GM19025 (cell line): Measurements from ENCODE around the gene PGLYRP3.
"Not testable (repeated sequence)": the region's sequence is repeated elsewhere in the genome, so short reads cannot be mapped to it uniquely, and the experiment has no call there.

ENCODE experiments used
- ATAC-seq: cut with Tn5 transposase; IDR thresholded peaks from one replicate; pipeline ENCODE4 v1.9.1; 2021; ENCODE audit warnings: mild to moderate bottlenecking, low read depth, moderate library complexity; ENCODE audit not compliant: unreplicated experiment

The PGLYRP3 gene

DNA sequence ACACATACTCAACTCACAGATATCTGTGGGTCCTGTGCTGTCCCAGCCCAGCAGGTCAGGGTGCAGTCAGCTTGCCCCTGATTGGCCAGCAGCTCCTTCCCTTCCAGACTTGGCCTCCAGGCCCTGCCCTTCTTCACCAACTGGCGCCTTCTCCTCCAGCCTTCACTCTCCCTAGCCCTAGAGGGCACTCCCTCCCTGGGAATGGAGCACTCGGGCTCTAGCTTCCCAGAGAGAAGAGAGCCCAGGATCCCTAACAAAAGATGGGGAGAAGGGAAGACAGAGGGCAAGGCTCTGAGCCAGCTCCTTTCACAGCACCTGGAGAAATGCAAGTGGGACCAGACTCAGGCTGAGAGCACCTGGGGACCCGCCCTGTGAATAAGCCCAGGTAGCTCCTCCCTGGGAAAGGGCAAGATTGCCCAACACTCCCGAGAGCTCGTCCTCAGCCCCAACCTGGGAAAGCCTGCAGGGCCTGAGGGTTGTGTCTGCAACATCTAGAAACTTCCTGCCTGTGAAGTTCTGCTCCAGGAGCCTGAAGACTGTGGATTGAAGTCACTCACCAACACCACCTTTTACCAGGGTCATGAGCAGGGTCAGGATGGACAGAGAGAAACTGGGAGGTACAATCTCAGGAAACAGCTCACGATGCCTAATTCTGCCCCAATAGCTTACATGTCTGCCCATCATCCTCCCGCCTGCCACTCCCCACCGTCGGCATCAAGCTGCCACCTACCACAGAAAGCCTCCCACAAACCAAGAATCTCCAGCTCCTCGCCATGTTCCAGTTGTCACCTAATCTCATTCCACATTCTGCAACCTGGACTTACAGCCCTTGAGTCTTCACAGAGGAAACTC is 36.0 kb upstream of the PGLYRP3 start, which contains the start of gene PGLYRP4:
Gene PGLYRP4, minus strand, starts transcription at position 331 of the 852 bp plus-strand sequence. CDS start 909 bp downstream, outside the sequence.
- ATAC-seq = no peak

DNA sequence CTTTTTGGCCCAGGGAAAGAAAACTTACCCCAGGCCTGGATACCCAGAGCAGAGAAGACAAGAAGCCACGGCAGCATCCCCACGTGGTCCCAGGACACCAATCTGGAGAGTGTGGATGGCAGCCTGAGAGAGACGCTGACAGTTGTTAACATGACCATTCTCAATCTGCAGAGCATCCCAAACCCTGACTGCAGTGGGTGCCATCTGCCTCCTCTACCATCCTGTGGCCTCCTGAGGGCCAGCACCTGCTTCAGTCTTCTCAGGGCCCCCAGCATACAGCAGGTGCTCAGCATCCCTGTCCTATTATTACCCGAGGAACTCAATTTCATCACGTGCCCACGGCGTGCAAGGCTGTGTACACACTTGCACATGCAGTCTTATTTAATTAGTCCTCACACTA is 35.1 kb upstream of the PGLYRP3 start:
- no peak for ATAC-seq

DNA sequence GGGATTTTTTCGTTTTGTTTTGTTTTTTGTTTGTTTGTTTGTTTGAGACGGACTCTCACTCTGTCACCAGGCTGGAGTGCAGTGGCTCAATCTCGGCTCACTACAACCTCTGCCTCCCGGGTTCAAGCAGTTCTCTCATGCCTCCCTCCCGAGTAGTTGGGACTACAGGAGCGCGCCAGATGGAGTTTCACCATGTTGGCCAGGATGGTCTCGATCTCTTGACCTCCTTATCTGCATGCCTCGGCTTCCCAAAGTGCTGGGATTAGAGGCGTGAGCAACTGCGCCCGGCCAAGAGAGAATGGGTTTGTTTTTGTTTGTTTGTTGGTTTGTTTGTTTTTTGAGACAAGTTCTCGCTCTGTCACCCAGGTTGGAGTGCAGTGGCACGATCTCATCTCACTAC is 34.3 kb upstream of the PGLYRP3 start:
- ATAC-seq = not testable (repeated sequence)

DNA sequence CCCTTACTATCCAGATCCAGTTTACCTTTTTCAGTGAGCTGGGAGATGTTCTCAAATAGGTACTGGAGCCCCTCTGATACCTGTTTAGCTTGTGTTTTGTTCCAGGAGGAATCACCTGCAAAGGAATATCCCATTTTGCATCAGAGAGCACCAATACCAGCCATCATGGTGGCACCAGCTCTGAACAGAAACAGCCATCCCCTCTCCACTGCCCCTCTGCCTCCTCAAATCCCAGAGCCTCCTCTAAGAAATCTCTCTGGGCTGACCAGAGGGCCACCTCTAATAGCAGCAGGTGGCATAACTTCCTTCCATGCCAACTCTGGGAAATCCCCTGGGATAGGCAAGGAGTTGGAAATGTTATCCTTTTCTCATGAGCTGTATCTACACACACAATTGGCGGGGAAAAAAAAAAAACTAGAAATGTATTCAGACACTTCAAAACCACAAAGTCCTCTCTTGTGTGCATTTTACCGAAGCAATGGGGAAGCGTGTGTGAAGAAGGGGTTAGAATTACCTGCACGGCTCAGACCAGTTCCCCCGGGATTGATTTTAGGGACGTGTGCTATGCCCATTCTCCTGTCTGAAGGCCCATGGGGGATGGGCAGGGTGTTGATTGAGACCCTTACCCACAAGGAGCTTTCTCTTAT is 33.4 kb upstream of the PGLYRP3 start:
- no peak for ATAC-seq

DNA sequence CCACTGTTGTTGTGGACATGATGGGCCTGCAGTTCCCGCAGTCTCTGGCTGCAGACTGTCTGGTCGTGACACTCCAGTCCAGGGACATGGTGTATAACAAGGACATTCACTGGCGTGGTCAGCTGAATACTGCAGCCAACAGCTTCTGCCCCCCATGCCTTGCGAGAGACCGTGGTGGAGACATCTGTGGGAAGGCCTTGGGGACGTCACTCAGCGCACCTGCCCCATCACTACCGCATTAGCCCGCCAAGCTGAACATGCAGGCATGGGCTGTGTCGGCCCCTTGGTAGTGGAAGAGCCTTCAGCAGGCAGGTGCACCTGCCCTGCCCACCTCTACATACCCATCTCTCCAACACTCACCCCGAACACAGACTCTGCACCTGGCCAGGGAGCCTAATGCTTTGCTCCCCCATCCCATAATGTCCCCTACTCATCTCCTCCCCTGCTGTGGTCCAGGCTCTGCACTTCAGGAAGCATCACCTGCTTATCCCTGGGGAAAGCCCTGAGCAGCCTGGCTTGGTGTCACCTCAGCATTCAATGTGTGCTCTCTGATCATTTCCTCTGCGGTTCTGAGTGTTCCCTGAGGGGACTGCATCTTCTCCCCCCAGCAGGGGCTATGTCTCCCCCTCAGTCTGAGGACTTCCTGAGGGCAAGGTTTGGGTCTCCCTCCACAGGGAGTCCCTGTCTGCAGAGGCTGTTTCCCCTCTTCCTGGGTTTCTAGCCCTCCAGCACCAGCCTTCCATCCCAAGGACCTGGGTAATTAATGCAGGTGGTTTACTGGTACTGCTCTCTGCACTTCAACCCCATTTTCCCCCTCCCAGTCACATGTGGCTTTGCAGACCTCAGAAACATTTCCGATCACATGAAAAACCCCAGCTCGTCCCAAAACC is 32.7 kb upstream of the PGLYRP3 start:
- no peak for ATAC-seq

DNA sequence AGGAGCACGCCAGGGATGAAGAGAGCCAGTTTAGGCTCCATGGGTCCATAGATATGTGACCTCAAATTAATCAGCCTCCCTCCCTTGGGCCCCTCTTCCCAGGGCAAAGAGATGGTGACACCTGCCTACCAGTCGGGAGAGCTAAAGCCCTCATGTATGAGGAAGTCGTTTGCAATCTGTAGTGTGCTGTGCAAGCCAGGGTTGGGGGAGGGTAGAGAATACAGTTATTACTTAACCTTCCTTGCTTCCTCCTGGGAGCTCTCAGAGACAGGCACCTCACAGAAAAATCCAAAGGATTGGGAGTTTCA is 31.9 kb upstream of the PGLYRP3 start:
- ATAC-seq = no peak

DNA sequence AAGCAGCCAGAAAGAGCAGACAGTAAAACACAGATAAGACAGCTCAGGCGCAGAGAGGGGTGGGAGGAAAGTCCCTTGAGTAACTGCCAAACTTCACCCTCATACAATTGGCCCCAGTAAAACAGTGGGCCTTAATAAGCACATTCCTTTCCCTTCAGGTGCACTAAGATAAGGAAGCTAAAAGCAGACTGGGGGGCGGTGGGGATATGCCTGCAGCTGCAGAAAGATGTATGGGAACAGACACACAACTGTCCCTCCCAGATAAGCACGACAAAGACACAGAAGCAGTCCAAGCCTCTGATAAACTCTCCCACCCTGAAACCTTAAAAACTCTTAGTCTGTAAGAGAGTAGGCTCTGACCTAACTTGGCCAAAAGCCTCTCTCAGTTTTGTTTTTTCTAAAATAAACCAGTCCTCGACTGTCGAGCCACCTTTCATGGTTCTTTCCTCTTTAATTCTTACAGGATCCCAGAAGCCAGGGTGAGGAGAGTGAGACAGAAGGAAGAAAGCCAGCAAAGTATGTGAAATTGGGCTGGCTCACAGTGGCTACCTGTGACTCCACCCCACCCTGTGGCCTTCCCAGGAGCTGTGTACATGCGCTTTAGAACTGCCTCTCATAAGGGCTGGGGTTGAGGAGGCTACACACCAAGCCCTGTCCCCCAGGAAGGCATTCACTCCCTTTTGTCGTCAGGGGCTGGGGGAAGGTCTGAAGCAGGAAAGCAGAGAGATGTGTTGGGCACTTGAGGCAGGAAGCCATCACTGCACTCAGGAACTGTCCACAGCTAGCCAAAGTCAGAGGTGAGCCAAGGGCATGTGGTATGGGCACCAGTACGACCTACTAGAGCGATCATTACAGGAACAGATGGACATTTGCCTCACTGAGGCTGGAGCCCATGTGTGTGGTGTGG is 31.3 kb upstream of the PGLYRP3 start:
- ATAC-seq = no peak

DNA sequence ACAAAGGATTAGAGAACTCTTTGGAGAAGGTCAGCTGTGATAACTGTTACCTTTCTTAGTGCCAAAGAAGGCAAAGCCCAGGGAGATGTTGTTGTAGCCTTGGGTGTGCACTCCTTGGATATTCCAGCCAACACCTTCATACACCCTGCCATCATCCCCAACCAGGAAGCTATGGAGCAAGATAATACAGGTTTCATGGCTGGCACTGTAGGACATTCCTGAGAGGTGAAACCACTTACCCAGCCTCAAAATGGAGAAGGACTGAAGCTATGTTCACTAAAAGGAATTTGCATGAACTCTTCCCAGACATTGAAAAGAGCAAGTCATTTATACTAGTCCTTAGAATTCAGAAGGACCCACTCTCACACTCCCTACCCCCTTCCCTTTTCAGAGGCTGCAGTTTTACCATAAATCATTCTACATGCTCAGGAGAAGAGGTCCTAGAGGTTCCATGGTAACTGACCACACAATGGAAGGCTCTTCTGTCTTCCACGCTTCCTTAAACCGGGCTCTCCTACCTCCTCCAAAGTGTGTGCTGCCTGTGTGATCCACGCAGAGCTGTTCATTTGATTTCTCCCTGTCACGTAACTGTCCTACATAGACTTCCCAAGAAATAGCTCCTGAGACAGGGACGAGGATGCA is 30.4 kb upstream of the PGLYRP3 start:
- no peak for ATAC-seq

DNA sequence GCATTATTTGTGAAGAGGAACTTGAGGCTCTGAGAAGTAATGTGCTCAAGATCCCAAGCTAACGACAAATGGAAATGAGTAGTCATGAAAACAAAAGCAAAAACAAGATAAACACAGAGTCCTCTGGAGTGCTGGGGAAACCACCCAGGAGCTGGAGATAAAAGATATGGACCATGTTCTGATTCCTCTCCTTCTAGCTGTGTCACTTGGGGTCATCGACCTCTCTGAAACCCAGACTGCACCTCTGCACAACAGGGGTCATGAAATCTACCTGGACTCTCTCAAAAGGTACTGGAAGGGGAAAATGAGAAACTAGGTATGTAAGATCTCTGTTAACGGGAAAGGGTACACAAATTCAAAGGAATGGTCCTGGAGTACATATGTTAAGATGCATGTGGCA is 29.4 kb upstream of the PGLYRP3 start:
- ATAC-seq = no peak

DNA sequence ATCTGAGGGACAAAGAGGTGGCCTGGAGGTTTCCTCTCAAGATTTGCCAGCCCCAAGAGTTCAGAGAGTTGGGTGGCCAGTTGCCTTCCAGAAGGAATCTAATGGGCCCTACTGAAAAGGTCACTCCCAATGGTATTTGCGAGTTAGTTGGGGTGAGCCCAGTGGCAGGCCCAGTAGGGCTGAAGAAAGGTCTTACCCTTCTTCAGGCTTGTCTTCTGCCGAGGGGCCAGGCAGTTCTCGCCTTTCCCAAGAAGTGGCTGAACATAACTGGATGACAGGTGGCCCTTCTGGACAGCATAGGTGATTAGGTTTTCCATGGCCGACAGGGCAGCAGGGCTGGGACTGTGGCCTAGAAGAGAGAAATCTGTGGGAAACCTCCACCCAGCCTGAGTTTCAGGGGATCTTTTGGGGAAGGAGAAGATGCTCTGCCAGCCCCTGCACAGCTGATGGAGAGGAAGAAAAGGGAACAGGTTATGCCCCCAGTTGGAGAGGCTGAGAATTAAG is 28.7 kb upstream of the PGLYRP3 start:
- ATAC-seq = no peak

DNA sequence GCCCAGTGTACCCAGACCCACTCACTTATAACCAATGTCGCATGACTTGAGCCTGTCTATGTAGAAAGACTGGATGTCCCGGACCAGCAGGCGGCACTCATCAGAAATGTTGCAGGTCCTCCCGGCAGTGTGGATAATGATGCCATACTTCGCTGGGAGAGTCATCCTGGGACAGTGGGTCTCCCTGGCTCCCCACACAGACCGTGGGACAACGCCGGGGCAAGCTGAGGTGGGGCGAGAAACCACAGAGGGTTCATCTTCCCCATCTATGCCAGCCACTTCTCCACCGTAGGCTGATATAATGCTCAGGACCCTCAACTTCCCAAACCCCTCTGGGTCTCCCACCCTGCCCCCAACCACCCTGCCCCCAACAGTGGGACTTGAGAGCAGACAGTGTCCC is 27.6 kb upstream of the PGLYRP3 start:
- no peak for ATAC-seq

DNA sequence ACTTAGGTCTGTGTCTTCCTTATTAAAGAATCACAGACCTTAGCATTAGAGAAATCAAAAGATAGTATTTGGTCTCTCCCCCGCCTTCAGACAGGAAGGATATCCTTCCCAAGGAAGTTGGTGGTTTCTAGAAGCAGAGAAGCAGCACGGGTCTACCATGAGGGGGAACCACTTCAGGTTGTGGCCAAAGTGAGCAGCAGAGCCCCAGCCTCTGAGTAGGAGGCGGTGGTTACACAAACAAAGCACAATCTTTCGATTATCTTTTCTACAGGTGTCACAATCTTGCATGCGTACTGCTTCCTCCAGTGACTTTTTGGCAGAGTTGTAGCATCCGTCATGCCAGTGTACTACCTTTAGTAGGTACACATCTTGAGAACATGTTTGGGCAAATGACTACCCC is 27.1 kb upstream of the PGLYRP3 start:
- ATAC-seq = no peak

DNA sequence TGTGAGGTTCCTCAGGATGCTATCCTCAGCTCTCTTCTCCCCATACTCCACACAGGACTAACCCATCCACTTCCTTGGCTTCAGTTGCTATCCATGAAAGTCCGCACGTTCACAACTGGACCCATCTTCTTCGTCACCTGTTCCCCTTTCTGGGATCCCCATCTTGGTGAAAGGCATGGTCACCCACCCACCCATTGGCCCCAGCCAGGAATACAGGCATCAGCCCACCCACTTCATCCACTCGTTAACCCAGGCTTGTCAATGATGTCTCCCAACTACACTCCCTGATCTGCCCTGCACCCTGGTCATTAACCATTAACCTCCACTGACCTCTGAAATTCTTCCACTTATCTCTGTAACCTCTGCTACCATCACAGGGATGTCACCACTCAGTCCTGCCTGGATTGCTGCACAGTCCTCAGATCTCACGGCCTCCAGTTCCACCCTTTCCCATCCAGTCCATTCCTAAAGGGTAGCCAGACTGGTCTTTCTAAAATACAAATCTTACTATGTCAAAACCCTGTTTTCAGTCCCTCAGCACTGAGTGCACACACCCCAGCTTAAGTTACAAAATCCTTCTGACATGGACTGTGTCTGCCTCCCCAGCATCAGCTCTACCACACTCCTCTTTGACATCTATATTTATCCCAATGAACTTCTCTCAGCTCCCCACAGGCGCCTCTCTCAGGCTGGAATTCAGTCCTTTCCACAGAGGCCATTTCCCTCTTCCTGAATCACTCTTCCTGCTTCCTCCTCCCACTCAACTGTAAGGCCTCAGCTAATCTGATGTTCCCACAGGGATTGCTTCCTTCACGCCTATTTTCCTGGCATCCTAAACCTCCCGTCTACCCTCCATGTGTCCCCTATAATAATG is 25.5 kb upstream of the PGLYRP3 start:
- ATAC-seq = no peak

DNA sequence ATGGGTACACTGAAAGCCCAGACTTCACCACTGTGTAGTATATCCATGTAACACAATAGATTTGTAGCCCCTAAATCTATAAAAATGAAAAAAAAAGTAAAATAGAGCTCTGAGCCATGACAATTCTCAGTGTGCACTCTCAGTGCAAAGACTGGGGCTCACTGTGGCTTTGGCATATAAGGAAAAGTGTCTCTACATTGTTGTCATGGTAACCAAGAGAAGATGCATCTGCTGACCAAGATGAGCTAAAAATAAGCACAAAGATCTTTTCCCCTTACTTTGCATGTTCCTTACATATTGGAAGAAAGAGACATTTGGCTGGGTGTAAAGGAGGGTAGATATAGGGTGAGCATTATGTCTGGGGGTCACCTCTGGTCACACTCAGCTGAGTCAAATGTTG is 23.9 kb upstream of the PGLYRP3 start:
- no peak for ATAC-seq

DNA sequence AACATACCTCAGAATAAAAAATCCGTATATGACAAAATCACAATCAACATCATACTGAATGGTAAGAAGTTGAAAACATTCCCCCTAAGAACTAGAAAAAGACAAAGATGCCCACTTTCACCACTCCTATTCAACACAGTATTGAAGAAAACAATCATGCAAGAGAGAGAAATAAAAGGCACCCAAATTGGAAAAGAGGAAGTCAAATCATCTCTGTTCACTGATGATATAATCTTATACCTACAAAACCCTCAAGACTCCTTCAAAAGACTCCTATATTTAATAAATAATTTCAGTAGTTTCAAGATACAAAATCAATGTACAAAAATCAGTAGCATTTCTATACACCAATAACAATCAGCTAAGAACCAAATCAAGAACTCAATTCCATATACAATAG is 21.1 kb upstream of the PGLYRP3 start:
- no peak for ATAC-seq

DNA sequence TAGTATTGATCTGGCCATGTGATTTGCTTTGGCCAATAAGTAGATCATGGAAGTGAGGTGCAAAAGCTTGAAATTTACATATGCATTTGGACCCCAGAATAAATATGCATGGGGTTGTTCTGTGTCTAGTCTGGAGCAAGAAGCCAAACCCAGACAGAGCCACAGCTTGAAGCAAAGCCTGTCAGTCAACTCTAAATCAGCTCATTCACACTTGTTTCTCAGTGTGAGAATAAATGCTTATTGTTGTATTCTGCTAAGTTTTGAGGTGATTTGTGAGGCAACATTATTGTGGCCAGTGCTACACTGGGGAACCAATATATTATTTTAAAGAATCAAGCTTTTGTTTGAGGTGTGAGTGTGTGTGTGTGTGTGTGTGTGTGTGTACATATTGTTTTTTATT is 12.2 kb upstream of the PGLYRP3 start:
- no peak for ATAC-seq

DNA sequence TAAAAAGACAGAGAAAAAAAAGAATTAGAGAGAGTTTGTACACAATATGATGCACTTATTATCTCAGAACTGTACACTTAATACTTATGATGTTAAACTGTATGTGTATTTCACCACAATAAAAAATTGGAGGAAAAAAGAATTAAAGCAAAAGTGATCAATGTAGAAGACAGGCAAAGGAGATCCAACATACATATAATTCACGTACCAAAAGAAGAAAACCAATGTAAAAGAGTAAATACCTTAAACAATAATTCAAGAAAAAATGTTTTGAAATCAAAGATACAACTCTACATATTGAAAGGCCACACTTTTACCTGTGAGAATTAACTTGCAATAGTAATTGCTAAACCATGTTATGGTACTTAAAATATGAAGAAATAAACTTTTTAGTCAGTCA is 9.8 kb upstream of the PGLYRP3 start:
- no peak for ATAC-seq

DNA sequence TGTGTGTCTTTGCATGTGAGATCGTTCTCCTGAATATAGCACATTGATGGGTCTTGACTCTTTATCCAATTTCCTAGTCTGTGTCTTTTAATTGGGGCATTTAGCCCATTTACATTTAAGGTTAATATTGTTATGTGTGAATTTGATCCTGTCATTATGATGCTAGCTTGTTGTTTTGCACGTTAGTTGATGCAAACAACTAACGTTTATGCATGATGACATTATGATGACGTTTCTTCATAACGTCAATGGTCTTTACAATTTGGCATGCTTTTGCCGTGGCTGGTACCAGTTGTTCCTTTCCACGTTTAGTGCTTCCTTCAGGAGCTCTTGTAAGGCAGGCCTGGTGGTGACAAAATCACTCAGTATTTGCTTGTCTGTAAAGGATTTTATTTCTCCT is 5.4 kb upstream of the PGLYRP3 start:
- not testable (repeated sequence) for ATAC-seq

DNA sequence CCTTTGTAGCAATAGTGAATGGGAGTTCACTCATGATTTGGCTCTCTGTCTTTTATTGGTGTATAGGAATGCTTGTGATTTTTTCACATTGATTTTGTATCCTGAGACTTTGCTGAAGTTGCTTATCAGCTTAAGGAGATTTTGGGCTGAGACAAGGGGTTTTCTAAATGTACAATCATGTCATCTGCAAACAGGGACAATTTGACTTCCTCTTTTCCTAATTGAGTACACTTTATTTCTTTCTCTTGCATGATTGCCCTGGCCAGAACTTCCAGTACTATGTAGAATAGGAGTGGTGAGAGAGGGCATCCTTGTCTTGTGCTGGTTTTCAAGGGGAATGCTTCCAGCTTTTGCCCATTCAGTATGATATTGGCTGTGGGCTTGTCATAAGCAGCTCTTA is 3.3 kb upstream of the PGLYRP3 start:
- ATAC-seq = not testable (repeated sequence)
